ENCODE measurements around the gene TNFRSF4.

DNA sequence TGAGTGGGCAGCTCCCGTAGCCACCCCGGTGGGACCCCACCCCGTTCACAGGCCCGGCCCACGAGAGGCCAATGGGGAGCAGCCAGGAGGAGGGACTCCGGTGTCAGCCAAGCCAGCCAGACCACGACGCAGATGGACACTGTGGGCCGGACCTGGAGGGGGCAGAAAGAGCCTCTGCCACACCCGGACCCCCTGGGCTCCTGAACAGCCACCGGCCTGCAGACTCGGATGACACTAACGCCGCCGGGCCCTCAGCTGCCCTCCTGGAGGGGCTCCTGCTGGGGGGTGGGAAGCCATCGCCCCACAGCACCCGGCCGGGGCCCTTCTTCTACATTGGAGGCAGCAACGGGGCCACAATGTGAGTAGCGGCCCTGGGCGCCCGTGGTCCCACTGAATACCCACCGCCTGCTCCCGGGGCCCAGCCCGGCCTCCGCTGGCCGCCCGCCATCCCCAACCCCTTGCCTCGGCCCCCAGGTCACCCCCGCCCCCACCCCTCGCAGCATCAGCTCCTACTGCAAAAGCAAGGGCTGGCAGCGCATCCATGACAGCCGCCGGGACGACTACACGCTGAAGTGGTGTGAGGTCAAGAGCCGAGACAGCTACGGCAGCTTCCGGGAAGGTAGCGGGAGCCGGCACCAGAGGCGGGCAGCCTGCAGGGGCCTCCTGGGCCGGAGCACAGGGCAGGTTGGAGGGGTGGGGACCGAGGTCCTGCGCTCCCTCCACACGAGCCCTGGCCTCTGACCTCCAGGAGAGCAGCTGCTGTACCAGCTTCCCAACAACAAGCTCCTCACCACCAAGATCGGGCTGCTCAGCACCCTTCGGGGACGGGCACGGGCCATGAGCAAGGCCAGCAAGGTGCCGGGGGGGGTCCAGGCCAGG, 33.7 kb downstream of the TNFRSF4 start:
- TF ChIP-seq MED1 (CRISPR knock-in tag; IDR thresholded peaks at IDR 0.05) (no peak), CHD2 (IDR thresholded peaks at IDR 0.05; ENCODE audit: low read depth, low read length) (no peak), YY1 (IDR thresholded peaks at IDR 0.05; ENCODE audit: insufficient read depth, insufficient replicate concordance, low read depth, low read length) (no peak), KAT2B (IDR thresholded peaks at IDR 0.05; ENCODE audit: borderline replicate concordance, low read depth, low read length) (no peak), ZSCAN29 (CRISPR knock-in tag; conservative IDR thresholded peaks at IDR 0.05) (no peak)
- TF ChIP-seq, protein P1, sequence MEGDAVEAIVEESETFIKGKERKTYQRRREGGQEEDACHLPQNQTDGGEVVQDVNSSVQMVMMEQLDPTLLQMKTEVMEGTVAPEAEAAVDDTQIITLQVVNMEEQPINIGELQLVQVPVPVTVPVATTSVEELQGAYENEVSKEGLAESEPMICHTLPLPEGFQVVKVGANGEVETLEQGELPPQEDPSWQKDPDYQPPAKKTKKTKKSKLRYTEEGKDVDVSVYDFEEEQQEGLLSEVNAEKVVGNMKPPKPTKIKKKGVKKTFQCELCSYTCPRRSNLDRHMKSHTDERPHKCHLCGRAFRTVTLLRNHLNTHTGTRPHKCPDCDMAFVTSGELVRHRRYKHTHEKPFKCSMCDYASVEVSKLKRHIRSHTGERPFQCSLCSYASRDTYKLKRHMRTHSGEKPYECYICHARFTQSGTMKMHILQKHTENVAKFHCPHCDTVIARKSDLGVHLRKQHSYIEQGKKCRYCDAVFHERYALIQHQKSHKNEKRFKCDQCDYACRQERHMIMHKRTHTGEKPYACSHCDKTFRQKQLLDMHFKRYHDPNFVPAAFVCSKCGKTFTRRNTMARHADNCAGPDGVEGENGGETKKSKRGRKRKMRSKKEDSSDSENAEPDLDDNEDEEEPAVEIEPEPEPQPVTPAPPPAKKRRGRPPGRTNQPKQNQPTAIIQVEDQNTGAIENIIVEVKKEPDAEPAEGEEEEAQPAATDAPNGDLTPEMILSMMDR (CRISPR knock-in tag; IDR thresholded peaks at IDR 0.05): no peak
